PC-9 (cell line): ENCODE data around the gene DMAP1.

Experiments
- EZH2 ChIP-seq: fragments of 200-600 bp; sonication (generic); IDR thresholded peaks from 2 replicates; pipeline ENCODE4 v1.8.0; 2017; ENCODE audit warnings: antibody characterized with exemption, low read depth
- TF ChIP-seq, protein P1 (sequence below): fragments of 200-600 bp; sonication (generic); conservative IDR thresholded peaks from 2 replicates; pipeline ENCODE4 v1.6.1; 2017; ENCODE audit warnings: mixed run types, antibody characterized with exemption, mild to moderate bottlenecking, moderate library complexity

- TF ChIP-seq, protein P1, sequence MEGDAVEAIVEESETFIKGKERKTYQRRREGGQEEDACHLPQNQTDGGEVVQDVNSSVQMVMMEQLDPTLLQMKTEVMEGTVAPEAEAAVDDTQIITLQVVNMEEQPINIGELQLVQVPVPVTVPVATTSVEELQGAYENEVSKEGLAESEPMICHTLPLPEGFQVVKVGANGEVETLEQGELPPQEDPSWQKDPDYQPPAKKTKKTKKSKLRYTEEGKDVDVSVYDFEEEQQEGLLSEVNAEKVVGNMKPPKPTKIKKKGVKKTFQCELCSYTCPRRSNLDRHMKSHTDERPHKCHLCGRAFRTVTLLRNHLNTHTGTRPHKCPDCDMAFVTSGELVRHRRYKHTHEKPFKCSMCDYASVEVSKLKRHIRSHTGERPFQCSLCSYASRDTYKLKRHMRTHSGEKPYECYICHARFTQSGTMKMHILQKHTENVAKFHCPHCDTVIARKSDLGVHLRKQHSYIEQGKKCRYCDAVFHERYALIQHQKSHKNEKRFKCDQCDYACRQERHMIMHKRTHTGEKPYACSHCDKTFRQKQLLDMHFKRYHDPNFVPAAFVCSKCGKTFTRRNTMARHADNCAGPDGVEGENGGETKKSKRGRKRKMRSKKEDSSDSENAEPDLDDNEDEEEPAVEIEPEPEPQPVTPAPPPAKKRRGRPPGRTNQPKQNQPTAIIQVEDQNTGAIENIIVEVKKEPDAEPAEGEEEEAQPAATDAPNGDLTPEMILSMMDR = no peak
- no peak for TF ChIP-seq EZH2
These were observed 44.7 kb upstream of the DMAP1 start for GRCh38 chr1:44168520-44169098.
